Endothelial cell of umbilical vein (primary cell): ENCODE results near the gene BTBD8. TPM values are rescaled to one million over a fixed set of nuclear protein-coding genes. Genes with fewer than 3 reads are reported as not detected.

Experiments used
- BruUV-seq: library from RNA; stranded (reverse); fragments of 400-500 nt; replicated peaks from 2 replicates; lab custom pipeline; 2021; lab: Mats Ljungman, UMichigan
- CTCF ChIA-PET: fragments of 300-600, 350-600 bp; sonication (Branson Sonifier 250); formaldehyde crosslinking; loops from one replicate; lab custom pipeline; 2021; ENCODE audit warnings: antibody characterized with exemption, inconsistent platforms; lab: Charles Lee
- POLR2A ChIA-PET: fragments of 300-600, 350-600 bp; sonication (Branson Sonifier 250); formaldehyde crosslinking; loops from one replicate; lab custom pipeline; 2021; ENCODE audit warnings: antibody characterized with exemption, inconsistent platforms; lab: Charles Lee
- DNase-seq: peaks from one replicate; pipeline ENCODE4 v3.0.0-alpha.2; 2011; ENCODE audit warnings: low read depth, low spot score
- FAIRE-seq: peaks from 2 replicates; lab custom pipeline; 2011; peaks lifted over from hg19 to GRCh38; lab: Jason Lieb, UNC
- H2AFZ ChIP-seq: 2 replicates; pipeline ENCODE4 v1.6.0; 2012; ENCODE audit warnings: low read depth, low read length, control low read depth, inconsistent platforms
- H3K27ac ChIP-seq: 2 replicates; pipeline ENCODE4 v1.5.1; 2011; ENCODE audit warnings: low read depth, mild to moderate bottlenecking, control low read depth, low read length, moderate library complexity; ENCODE audit not compliant: insufficient read depth
- H3K27me3 ChIP-seq, 2 experiments: 2 replicates each; pipeline versions ENCODE4 v1.6.0 to v1.6.1; 2011; ENCODE audit warnings: low read length in 2 of 2, mixed read lengths in 1 of 2; ENCODE audit not compliant: control insufficient read depth in 2 of 2, insufficient read depth in 2 of 2
- H3K36me3 ChIP-seq, 2 experiments: 2 replicates in 1 of 2; 3 replicates in 1 of 2; pipeline ENCODE4 v1.5.1; 2011; ENCODE audit warnings: low read length in 2 of 2, mild to moderate bottlenecking in 1 of 2, moderate library complexity in 1 of 2; ENCODE audit not compliant: control insufficient read depth in 2 of 2, insufficient read depth in 2 of 2; ENCODE audit errors: extremely low read depth in 1 of 2
- H3K4me1 ChIP-seq: 3 replicates; pipeline ENCODE4 v1.5.1; 2011; ENCODE audit warnings: mild to moderate bottlenecking, low read length; ENCODE audit not compliant: control insufficient read depth, insufficient read depth; ENCODE audit errors: extremely low read depth
- H3K4me2 ChIP-seq: 2 replicates; pipeline ENCODE4 v1.6.1; 2011; ENCODE audit warnings: low read length, control low read depth, mixed read lengths; ENCODE audit not compliant: insufficient read depth
- H3K4me3 ChIP-seq, 3 experiments: fragments of 200-600 bp in 1 of 3; sonication (generic), shearing (Covaris generic) in 1 of 3; replicated peaks in 1 of 3; 2 replicates each; pipeline ENCODE4 v1.5.1; 2011 to 2016; ENCODE audit warnings: control low read depth in 3 of 3, low read length in 3 of 3, mild to moderate bottlenecking in 2 of 3, inconsistent platforms in 1 of 3, low read depth in 1 of 3, moderate library complexity in 1 of 3; ENCODE audit not compliant: insufficient read depth in 1 of 3
- H3K79me2 ChIP-seq: 2 replicates; pipeline ENCODE4 v1.6.0; 2012; ENCODE audit warnings: low read length, inconsistent platforms; ENCODE audit not compliant: control insufficient read depth, insufficient read depth
- H3K9ac ChIP-seq: replicated peaks from 2 replicates; pipeline ENCODE3; 2011; ENCODE audit warnings: low read length, control low read depth; ENCODE audit not compliant: insufficient read depth; ENCODE audit errors: extremely low read depth
- H3K9me1 ChIP-seq: replicated peaks from 3 replicates; pipeline ENCODE4 v1.6.0; 2011; ENCODE audit warnings: mild to moderate bottlenecking, low read length; ENCODE audit not compliant: control insufficient read depth, insufficient read depth; ENCODE audit errors: extremely low read depth
- H3K9me3 ChIP-seq: replicated peaks from 2 replicates; pipeline ENCODE4 v1.5.1; 2012; ENCODE audit warnings: low read length, inconsistent platforms; ENCODE audit not compliant: control insufficient read depth, insufficient read depth
- H4K20me1 ChIP-seq: replicated peaks from 2 replicates; pipeline ENCODE3; 2011; ENCODE audit warnings: mild to moderate bottlenecking, low read length; ENCODE audit not compliant: control insufficient read depth, insufficient read depth; ENCODE audit errors: extremely low read depth
- EZH2 ChIP-seq: IDR thresholded peaks from 2 replicates; pipeline ENCODE4 v1.6.1; 2012; ENCODE audit warnings: borderline replicate concordance, low read depth, mild to moderate bottlenecking, moderate library complexity, low read length, inconsistent platforms; ENCODE audit not compliant: severe bottlenecking
- FOS ChIP-seq: IDR thresholded peaks from 2 replicates; pipeline ENCODE4 v1.6.1; 2011; ENCODE audit warnings: mild to moderate bottlenecking, low read length, moderate library complexity, borderline replicate concordance; ENCODE audit not compliant: insufficient read depth
- GATA2 ChIP-seq: IDR thresholded peaks from 2 replicates; pipeline ENCODE4 v1.7.0; 2011; ENCODE audit warnings: low read depth, mild to moderate bottlenecking, moderate library complexity, mixed read lengths, low read length; ENCODE audit not compliant: insufficient read length, insufficient read depth
- JUN ChIP-seq: IDR thresholded peaks from 2 replicates; pipeline ENCODE4 v1.6.1; 2011; ENCODE audit warnings: borderline replicate concordance, low read depth; ENCODE audit not compliant: insufficient read length, insufficient read depth
- MAX ChIP-seq: IDR thresholded peaks from 2 replicates; pipeline ENCODE4 v1.6.1; 2011; ENCODE audit not compliant: insufficient read depth, insufficient read length
- MYC ChIP-seq: IDR thresholded peaks from one replicate; pipeline ENCODE4 v1.6.1; 2011; ENCODE audit warnings: mild to moderate bottlenecking, low read depth, low read length
- POLR2A ChIP-seq: IDR thresholded peaks from 2 replicates; pipeline ENCODE4 v1.6.1; 2012; ENCODE audit warnings: low read depth, mild to moderate bottlenecking, control low read depth, low read length
- POLR2AphosphoS5 ChIP-seq: IDR thresholded peaks from 2 replicates; pipeline ENCODE4 v1.6.1; 2012; ENCODE audit warnings: low read depth, mild to moderate bottlenecking, control low read depth, low read length, moderate library complexity; ENCODE audit not compliant: insufficient read depth
- dilution Hi-C: fragments of 300-500 bp; cut with MboI; formaldehyde crosslinking; loops from one replicate; pipeline ENCODE4 v1.15.0; 2019; ENCODE audit warnings: low sequenced_read_pairs; ENCODE audit not compliant: extremely low pct_ligation_motif_present
- intact Hi-C: fragments of 100-400 bp; cut with micrococcal nuclease; formaldehyde crosslinking; loops from one replicate; pipeline ENCODE4 v1.10.0; 2022
- polyA plus RNA-seq, 4 experiments: library from polyadenylated mRNA; depleted of rRNA in 3 of 4; stranded (reverse) in 3 of 4; unstranded in 1 of 4; fragments of >200 nt; gene quantifications; 2 replicates each; pipeline versions ENCODE4 v1.2.1 to v1.2.3, GENCODE V29; 2011 to 2012; ENCODE audit warnings: missing spikeins in 1 of 4
- total RNA-seq: library from RNA; stranded (reverse); gene quantifications from 2 replicates; pipeline ENCODE4 v1.2.3, GENCODE V29; 2021
- TF ChIP-seq, protein P1 (sequence below), 2 donors: IDR thresholded peaks; 1 replicate in 1 of 2; 2 replicates in 1 of 2; pipeline ENCODE4 v1.5.1; 2011; ENCODE audit warnings: low read length in 2 of 2, mild to moderate bottlenecking in 2 of 2, moderate library complexity in 2 of 2, control low read depth in 1 of 2, inconsistent platforms in 1 of 2, low read depth in 1 of 2; ENCODE audit not compliant: insufficient read depth in 1 of 2; ENCODE audit errors: extremely low read depth in 1 of 2

BTBD8 gene
- total and polyA plus RNA-seq, 2 donors (not counting 3 experiments of a cell fraction or from before 2014, with no cell fraction given): 0.36 to 1.7 TPM

GRCh38 chr1:92096317-92096716 is 16.2 kb downstream of the BTBD8 start:
- dilution Hi-C loops: no loop called here

DNA sequence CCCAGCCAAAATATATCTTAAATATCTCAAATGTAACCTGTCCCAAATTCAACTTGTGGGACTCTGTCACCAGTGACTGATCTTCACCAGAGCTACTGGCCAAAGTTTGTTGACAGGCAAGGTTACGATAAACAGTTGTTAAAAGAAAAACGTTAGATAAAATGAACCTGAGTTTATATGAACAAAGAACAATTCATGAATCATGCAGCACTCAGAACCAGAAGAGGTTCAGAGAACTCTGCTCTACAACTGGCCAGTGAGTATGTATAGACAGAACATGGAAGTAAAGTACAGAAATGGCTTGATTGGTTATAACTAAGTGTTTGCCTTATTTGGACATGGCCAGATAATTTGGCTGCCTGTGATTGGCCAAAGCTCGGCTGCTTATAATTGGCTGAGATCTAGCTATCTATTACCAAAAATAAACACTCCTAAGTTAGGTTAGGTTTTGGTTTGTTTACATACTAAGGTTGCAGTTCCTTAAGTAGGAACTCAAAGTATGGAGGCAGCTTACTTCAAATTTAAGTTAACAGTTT is 25.5 kb downstream of the BTBD8 start:
- Histone ChIP-seq H3K36me3 (no peaks in the 10 kb centered on the region), H4K20me1 (no peaks in the 10 kb centered on the region), H3K27me3 (no peaks in the 10 kb centered on the region), H3K4me2 (no peak overlapping the region), H3K4me3 (no peak overlapping the region), H3K4me1 (no peaks in the 10 kb centered on the region), H3K9me3 (no peaks in the 10 kb centered on the region), H3K79me2 (no peaks in the 10 kb centered on the region), H2AFZ (no peak overlapping the region), H3K27ac (no peak overlapping the region), H3K9ac (no peak overlapping the region), H3K9me1 (no peaks in the 10 kb centered on the region)
- FAIRE-seq: no peak
- CTCF ChIA-PET: no interaction called here
- no peak for TF ChIP-seq MYC
- no peak for TF ChIP-seq FOS
- no peak for TF ChIP-seq JUN
- TF ChIP-seq POLR2AphosphoS5: no peak
- TF ChIP-seq EZH2: no peak
- no peak for TF ChIP-seq MAX
- TF ChIP-seq GATA2: no peak
- TF ChIP-seq POLR2A: no peak
- TF ChIP-seq, protein P1, sequence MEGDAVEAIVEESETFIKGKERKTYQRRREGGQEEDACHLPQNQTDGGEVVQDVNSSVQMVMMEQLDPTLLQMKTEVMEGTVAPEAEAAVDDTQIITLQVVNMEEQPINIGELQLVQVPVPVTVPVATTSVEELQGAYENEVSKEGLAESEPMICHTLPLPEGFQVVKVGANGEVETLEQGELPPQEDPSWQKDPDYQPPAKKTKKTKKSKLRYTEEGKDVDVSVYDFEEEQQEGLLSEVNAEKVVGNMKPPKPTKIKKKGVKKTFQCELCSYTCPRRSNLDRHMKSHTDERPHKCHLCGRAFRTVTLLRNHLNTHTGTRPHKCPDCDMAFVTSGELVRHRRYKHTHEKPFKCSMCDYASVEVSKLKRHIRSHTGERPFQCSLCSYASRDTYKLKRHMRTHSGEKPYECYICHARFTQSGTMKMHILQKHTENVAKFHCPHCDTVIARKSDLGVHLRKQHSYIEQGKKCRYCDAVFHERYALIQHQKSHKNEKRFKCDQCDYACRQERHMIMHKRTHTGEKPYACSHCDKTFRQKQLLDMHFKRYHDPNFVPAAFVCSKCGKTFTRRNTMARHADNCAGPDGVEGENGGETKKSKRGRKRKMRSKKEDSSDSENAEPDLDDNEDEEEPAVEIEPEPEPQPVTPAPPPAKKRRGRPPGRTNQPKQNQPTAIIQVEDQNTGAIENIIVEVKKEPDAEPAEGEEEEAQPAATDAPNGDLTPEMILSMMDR (IDR thresholded peaks at IDR 0.05; ENCODE audit: extremely low read depth in 1 of 2, insufficient read depth in 1 of 2, low read depth in 1 of 2, low read length in 2 of 2): no peak
- dilution Hi-C loops (no loop called here), intact Hi-C loops (no loop called here)
- DNase-seq: no peak
- no TSS peak for BruUV-seq
- POLR2A ChIA-PET: no interaction called here

More at GRCh38 chr1:92096317-92096716, 16.2 kb downstream of the BTBD8 start:
- H3K9ac ChIP-seq: no peak overlapping the region
- H3K4me1 ChIP-seq: no peaks in the 10 kb centered on the region
- CTCF ChIA-PET: interaction anchor here (0.8 to 1.2 kb wide), 2 partner anchors 32 to 72 kb away, joined by 3 to 4 read pairs; no protein-coding TSS in a partner anchor
- H3K9me3 ChIP-seq: no peaks in the 10 kb centered on the region
- DNase-seq (no peak), FAIRE-seq (no peak)
- H3K36me3 ChIP-seq: no peaks in the 10 kb centered on the region
- BruUV-seq: no TSS peak
- no peak overlapping the region for H3K4me2 ChIP-seq
- no peaks in the 10 kb centered on the region for H3K79me2 ChIP-seq
- intact Hi-C loops: no loop called here
- no peaks in the 10 kb centered on the region for H3K27me3 ChIP-seq
- no peak overlapping the region for H2AFZ ChIP-seq
- POLR2A ChIA-PET: no interaction called here
- TF ChIP-seq FOS: no peak
- TF ChIP-seq MYC: no peak
- TF ChIP-seq JUN: no peak
- no peak for TF ChIP-seq POLR2A
- H3K27ac ChIP-seq: no peak overlapping the region
- no peaks in the 10 kb centered on the region for H4K20me1 ChIP-seq
- H3K4me3 ChIP-seq: no peak overlapping the region
- no peaks in the 10 kb centered on the region for H3K9me1 ChIP-seq
